Measurements from ENCODE around the gene NPPC.
A peak's percentile ranks its signal among the peaks of the same experiment; 100 is the strongest.

The NPPC gene

GRCh38 chr2:231925303-231926179 lies 655 bp downstream of the NPPC start:
- TF ChIP-seq TAF1 (IDR thresholded peaks at IDR 0.05; ENCODE audit: low read depth) (no peak), USF1 (IDR thresholded peaks at IDR 0.05) (no peak), CREB1 (IDR thresholded peaks at IDR 0.05; ENCODE audit: low read depth) (no peak), TEAD4 (IDR thresholded peaks at IDR 0.05) (no peak), YY1 (IDR thresholded peaks at IDR 0.05; ENCODE audit: low read depth) (0 out of 2 replicates have a peak, but pooled peaks have one; percentile 52), TCF12 (IDR thresholded peaks at IDR 0.05; ENCODE audit: low read depth) (0 out of 2 replicates have a peak, but pooled peaks have one; percentile 31), ZBTB7A (IDR thresholded peaks at IDR 0.05; ENCODE audit: low read depth) (no peak), RAD21 (IDR thresholded peaks at IDR 0.05; ENCODE audit: low read depth) (peak; percentile 73), REST (IDR thresholded peaks at IDR 0.05; ENCODE audit: low read depth) (no peak), EP300 (IDR thresholded peaks at IDR 0.05; ENCODE audit: borderline replicate concordance) (no peak), NFIC (IDR thresholded peaks at IDR 0.05) (no peak)

GRCh38 chr2:231924889-231925275 lies 1.3 kb downstream of the NPPC start:
- TF ChIP-seq YY1 (IDR thresholded peaks at IDR 0.05; ENCODE audit: low read depth) (no peak), NFIC (IDR thresholded peaks at IDR 0.05) (no peak), EP300 (IDR thresholded peaks at IDR 0.05; ENCODE audit: borderline replicate concordance) (no peak), RAD21 (IDR thresholded peaks at IDR 0.05; ENCODE audit: low read depth) (no peak), CREB1 (IDR thresholded peaks at IDR 0.05; ENCODE audit: low read depth) (no peak), CEBPB (IDR thresholded peaks at IDR 0.05) (no peak), TEAD4 (IDR thresholded peaks at IDR 0.05) (no peak), FOXM1 (IDR thresholded peaks at IDR 0.05; ENCODE audit: borderline replicate concordance, low read depth) (no peak)

GRCh38 chr2:231923951-231924888 lies 2.0 kb downstream of the NPPC start:
- TF ChIP-seq FOXM1 (IDR thresholded peaks at IDR 0.05; ENCODE audit: borderline replicate concordance, low read depth) (no peak), REST (IDR thresholded peaks at IDR 0.05; ENCODE audit: low read depth) (no peak), RAD21 (IDR thresholded peaks at IDR 0.05; ENCODE audit: low read depth) (no peak), TCF12 (IDR thresholded peaks at IDR 0.05; ENCODE audit: low read depth) (no peak), MAX (IDR thresholded peaks at IDR 0.05) (no peak), CEBPB (IDR thresholded peaks at IDR 0.05) (no peak), NFIC (IDR thresholded peaks at IDR 0.05) (no peak), TAF1 (IDR thresholded peaks at IDR 0.05; ENCODE audit: low read depth) (no peak), USF1 (IDR thresholded peaks at IDR 0.05) (no peak), CREB1 (IDR thresholded peaks at IDR 0.05; ENCODE audit: low read depth) (no peak), YY1 (IDR thresholded peaks at IDR 0.05; ENCODE audit: low read depth) (no peak), ZBTB7A (IDR thresholded peaks at IDR 0.05; ENCODE audit: low read depth) (no peak), TEAD4 (IDR thresholded peaks at IDR 0.05) (no peak), EP300 (IDR thresholded peaks at IDR 0.05; ENCODE audit: borderline replicate concordance) (no peak), EGR1 (IDR thresholded peaks at IDR 0.05) (no peak)

- TF ChIP-seq REST (IDR thresholded peaks at IDR 0.05; ENCODE audit: low read depth) (no peak), NFIC (IDR thresholded peaks at IDR 0.05) (no peak), EP300 (IDR thresholded peaks at IDR 0.05; ENCODE audit: borderline replicate concordance) (no peak), FOXM1 (IDR thresholded peaks at IDR 0.05; ENCODE audit: borderline replicate concordance, low read depth) (no peak), TEAD4 (IDR thresholded peaks at IDR 0.05) (no peak), YY1 (IDR thresholded peaks at IDR 0.05; ENCODE audit: low read depth) (no peak), CREB1 (IDR thresholded peaks at IDR 0.05; ENCODE audit: low read depth) (no peak), MAX (IDR thresholded peaks at IDR 0.05) (no peak), ZBTB7A (IDR thresholded peaks at IDR 0.05; ENCODE audit: low read depth) (no peak), TAF1 (IDR thresholded peaks at IDR 0.05; ENCODE audit: low read depth) (no peak)
Measured at GRCh38 chr2:231923010-231923344, 3.2 kb downstream of the NPPC start.
